ENCODE measurements around the gene PES1.
"Not testable (repeated sequence)": the region's sequence is repeated elsewhere in the genome, so short reads cannot be mapped to it uniquely, and the experiment has no call there.

The PES1 gene

GRCh38 chr22:30591588-30592359 is at the start of gene PES1:
Gene PES1 (minus strand): TSS chr22:30591910. CDS start chr22:30591833, 77 bp downstream.
- peak; percentile 96 for DNase-seq

- no peak for DNase-seq
Observed at GRCh38 chr22:30640839-30641430, 49.2 kb upstream of the PES1 start.

DNA sequence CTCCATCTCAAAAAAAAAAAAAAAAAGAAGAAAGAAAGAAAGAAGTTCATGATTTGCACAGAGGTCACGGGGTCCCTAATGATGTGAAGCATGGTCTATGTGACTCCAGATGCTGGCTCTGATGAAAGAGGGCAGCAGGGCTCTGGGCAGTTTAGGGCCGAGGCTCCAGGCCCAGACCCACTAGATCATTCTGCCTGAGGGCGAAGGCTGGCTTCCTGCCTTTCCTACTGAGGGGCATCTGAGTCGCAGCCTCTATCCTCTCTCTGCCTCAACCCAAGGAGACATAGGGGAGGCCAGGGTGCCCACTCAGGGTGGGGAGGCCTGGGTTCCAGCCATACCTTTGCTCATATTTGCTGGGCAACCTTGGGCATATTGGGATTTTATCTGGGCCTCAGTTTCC is 48.7 kb upstream of the PES1 start:
- no peak for DNase-seq

DNA sequence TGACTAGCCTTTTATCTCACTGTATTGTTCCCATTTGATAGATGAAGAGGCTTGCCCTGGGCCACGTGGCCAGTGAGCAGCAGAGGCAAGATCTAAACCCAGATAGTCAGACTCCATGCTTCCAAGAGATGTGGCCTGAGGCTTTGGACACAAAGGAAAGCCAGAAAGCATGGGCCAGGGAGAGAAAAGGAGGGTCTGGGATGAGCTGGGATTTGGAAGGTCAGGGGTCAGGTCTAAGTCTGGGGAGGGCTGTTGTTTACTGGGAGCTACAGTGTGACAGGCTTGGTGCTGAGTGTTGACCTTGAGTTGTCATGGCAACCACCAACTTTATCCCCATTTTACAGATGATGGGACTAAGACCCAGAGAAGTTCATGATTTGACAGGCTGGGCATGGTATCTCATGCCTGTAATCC is 46.0 kb upstream of the PES1 start:
- DNase-seq: no peak

DNA sequence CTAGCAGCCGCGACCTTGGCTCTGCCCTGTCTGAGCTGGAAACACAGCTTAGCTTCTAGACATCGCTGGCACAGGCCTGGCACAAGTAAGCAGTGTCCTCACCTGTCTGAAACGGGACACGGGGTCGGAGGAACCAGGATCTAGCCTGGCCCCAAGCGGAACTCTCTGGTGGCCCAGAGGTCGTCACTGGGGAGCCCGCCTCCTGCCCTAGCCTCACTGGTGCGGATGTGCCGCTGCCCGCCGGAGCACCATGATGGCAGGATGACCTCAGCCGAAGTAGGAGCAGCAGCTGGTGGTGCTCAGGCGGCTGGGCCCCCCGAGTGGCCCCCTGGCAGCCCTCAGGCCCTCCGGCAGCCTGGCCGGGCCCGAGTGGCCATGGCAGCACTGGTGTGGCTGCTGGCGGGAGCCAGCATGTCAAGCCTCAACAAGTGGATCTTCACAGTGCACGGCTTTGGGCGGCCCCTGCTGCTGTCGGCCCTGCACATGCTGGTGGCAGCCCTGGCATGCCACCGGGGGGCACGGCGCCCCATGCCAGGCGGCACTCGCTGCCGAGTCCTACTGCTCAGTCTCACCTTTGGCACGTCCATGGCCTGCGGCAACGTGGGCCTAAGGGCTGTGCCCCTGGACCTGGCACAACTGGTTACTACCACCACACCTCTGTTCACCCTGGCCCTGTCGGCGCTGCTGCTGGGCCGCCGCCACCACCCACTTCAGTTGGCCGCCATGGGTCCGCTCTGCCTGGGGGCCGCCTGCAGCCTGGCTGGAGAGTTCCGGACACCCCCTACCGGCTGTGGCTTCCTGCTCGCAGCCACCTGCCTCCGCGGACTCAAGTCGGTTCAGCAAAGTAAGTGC is 44.7 kb upstream of the PES1 start:
- no peak for DNase-seq

GRCh38 chr22:30635273-30636225 is 43.8 kb upstream of the PES1 start, which contains the start of gene SLC35E4:
Gene SLC35E4 (plus strand): TSS chr22:30635781. CDS start chr22:30636451, 670 bp downstream.
- DNase-seq: peak; percentile 56

DNA sequence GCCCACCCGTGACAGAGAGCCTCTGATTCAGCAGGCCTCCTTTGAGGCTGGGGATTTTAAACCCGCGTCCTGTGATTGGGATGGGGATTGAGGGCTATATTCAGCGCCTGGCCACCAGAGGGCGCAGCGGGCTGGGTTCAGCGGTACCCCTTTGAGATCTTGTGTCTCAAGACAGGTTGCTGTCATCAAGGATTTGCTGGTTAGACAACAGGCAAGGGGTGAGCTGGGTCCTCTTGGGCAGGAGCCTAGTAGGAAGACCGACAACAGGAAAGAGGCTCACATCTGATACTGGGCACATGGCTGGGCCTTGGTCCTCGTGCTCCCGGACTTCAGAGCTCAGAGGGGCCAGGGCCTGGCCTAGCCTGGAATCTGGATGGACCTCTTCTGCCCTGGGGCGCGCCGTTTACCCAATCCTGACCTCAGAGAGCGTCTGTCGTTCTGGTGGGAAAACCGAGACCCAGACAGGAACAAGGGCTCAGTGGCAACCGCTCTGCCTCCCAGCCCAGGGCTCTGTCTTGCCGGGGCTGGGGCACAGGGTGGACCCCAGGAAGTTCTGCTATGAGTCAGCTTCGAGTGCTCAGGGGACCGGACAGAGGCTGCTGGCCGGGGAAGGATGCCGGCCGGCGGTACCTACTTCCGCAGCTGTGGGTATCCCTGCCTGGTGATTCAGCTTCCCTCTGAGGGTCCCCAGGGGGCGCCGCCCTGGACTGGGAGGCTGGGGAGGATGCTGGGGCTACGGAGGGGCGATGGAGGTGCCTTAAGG is 42.9 kb upstream of the PES1 start:
- DNase-seq: peak; percentile 54

DNA sequence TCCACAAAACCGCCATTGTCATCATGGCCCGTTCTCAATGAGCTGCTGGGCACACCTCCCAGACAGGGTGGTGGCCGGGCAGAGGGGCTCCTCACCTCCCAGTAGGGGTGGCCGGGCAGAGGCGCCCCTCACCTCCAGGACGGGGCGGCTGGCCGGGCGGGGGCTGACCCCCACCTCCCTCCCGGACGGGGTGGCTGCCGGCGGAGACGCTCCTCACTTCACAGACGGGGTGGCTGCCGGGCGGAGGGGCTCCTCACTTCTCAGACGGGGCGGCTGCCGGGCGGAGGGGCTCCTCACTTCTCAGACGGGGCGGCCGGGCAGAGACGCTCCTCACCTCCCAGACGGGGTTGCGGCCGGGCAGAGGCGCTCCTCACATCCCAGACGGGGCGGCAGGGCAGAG is 39.8 kb upstream of the PES1 start:
- not testable (repeated sequence) for DNase-seq

GRCh38 chr22:30628491-30628890 is 36.8 kb upstream of the PES1 start:
- no peak for DNase-seq

DNA sequence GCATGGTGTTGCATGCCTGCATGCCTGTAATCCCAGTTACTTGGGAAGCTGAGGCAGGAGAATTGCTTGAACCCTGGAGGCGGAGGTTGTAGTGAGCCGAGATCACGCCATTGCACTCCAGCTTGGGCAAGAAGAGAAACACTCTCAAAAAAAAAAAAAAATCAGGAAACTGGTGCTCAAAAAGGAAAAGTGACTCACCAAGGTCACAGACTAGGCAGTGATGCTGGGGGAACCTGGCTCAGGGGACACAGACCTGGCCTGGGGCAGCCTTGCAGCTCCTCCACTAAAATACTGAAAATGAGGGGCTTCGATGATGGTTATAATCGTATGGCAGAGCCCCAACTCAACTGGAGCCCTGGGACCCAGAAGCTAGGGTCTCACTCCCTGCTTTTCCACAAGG is 35.8 kb upstream of the PES1 start:
- DNase-seq: no peak

DNA sequence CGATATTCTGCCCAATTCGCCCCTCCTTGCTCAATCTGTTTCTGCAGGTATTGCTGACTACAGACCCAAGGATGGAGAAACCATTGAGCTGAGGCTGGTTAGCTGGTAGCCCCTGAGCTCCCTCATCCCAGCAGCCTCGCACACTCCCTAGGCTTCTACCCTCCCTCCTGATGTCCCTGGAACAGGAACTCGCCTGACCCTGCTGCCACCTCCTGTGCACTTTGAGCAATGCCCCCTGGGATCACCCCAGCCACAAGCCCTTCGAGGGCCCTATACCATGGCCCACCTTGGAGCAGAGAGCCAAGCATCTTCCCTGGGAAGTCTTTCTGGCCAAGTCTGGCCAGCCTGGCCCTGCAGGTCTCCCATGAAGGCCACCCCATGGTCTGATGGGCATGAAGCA is 34.7 kb upstream of the PES1 start:
- DNase-seq: no peak

GRCh38 chr22:30619909-30620308 is 28.2 kb upstream of the PES1 start:
- DNase-seq: not testable (repeated sequence)

GRCh38 chr22:30617819-30618218 is 26.1 kb upstream of the PES1 start:
- no peak for DNase-seq

- DNase-seq: no peak
Observed at GRCh38 chr22:30615543-30615954, 23.8 kb upstream of the PES1 start.

DNA sequence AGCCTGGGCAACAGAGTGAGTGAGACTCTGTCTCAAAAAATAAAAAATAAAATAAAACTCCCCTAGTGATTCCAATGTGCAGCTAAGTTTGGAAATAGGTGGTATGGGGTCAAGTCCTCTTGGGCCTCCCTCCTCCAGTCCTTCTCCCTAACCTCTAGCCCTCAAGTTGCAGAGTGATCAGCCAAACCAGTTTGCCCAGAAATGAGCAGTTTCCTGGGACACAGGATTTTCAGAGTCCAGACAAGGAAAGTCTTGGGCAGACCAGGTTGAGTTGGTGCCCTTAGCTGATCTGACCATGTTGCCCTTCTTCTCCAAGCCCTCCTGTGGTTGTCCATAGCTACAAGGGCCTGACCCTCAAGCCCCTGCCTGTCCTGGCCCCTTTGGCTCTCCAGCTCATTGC is 23.2 kb upstream of the PES1 start:
- no peak for DNase-seq

DNA sequence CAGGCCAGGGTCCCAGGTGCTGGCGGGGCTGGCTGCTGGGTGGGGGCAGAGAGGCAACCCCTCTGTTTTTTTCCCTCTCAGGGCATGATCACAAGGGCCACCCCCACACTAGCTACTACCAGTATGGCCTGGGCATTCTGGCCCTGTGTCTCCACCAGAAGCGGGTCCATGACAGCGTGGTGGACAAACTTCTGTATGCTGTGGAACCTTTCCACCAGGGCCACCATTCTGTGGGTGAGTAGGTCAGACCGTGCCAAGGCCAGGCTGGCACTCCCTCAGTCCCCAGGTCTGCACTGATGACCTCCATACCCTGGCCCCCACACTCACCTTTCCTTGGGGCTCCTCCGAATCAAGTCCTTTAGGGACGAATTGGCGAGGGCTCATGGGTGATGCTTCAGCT is 22.6 kb upstream of the PES1 start:
- no peak for DNase-seq

GRCh38 chr22:30612789-30613188 is 21.1 kb upstream of the PES1 start:
- no peak for DNase-seq

- no peak for DNase-seq
Observed at GRCh38 chr22:30611197-30611596, 19.5 kb upstream of the PES1 start.

- DNase-seq: no peak
Observed at GRCh38 chr22:30610299-30610698, 18.6 kb upstream of the PES1 start.

DNA sequence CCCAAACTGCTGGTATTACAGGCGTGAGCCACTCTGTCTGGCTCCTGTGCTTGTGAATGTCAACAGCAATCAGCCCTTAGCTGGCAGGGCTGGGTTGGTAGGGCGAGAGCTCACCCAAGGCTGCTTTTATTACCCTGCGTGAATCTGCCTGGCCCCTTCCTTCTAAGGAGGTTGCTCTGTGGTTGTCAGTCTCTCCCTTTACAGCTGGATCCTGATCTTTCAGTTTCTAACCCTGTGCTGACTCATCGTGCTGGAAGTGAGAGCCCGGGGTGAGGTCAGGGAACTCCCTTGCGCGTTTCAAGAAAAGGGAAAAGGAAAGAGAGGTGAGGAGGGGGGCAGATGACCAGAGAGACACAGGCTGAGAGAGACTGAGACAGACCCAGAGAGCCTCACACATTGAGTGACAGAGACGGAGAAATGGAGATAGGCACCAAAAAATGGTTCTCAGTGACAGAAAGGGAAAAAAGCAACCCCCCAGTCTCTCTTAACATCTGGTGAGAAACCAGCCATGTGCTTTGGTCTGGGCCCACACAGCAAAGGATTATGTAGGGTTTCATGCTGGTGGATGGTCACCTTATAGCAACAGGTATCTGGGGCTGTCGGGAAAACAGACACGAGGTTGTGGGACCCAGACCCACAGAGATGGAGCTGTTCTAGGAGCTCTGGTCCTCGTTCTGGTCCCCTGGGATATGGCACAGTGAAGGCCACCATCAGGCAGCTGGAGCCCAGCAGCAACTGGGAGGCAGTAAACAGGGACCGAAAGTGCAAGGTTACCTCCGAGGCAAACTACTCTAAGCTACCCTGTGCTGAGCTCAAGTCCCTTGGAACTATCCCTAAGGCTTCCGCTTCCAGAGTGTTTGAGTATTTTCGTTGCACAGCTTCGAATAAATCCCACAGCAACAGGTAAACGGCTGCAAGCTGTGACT is 17.8 kb upstream of the PES1 start:
- DNase-seq: no peak

DNA sequence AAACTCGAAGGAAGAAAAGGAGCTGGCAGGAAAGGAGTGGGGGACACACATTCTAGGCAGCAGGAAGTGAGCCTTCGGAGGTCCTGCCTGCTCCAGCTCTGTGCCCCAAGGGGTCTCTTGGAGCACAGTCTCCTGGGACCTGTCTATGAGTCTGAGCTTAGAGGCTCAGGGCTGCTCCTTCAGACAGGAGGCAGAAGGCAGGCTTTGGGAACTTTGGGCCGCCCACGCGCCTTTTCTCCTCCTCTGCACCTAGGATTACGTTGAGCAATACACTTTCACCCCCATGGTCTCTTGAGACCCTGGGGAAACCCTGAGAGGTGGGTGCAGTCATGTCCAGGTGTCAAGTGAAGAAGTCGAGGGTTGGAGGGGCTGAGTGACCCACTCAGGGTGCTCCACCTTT is 16.2 kb upstream of the PES1 start:
- no peak for DNase-seq
